K562 (cell line): Measurements from ENCODE around the gene METRN. TPM values are rescaled to one million over a fixed set of nuclear protein-coding genes. Genes with fewer than 3 reads are reported as not detected.
A peak's percentile ranks its signal among the peaks of the same experiment; 100 is the strongest.

ENCODE experiments used
- ARID2 ChIP-seq: fragments of 450-650 bp; IDR thresholded peaks from 2 replicates; pipeline ENCODE4 v1.6.1; 2017; ENCODE audit warnings: antibody characterized with exemption, mild to moderate bottlenecking
- CREBBP ChIP-seq: IDR thresholded peaks from one replicate; pipeline ENCODE4 v1.6.1; 2012; ENCODE audit warnings: low read depth, mild to moderate bottlenecking, control low read depth, inconsistent platforms, low read length
- HDAC6 ChIP-seq: IDR thresholded peaks from 2 replicates; pipeline ENCODE4 v1.6.1; 2012; ENCODE audit warnings: low read depth, mild to moderate bottlenecking, control low read depth, inconsistent platforms, low read length, moderate library complexity
- HNRNPK ChIP-seq: fragments of 200-400 bp; formaldehyde crosslinking; IDR thresholded peaks from one replicate; pipeline ENCODE4 v1.6.1; 2018; ENCODE audit warnings: mild to moderate bottlenecking, low read depth, low read length; ENCODE audit not compliant: poor library complexity, severe bottlenecking
- IRF2 ChIP-seq: sonication (generic); formaldehyde crosslinking; IDR thresholded peaks from 2 replicates; pipeline ENCODE4 v1.8.1; 2022; ENCODE audit warnings: mild to moderate bottlenecking, missing genetic modification reagents
- KLF13 ChIP-seq: fragments of 450-650 bp; IDR thresholded peaks from 2 replicates; pipeline ENCODE4 v1.6.1; 2016; ENCODE audit warnings: missing genetic modification characterization, low read depth, mild to moderate bottlenecking, missing compliant biosample characterization, moderate library complexity, borderline replicate concordance
- MYBL2 ChIP-seq, 2 experiments: fragments of 450-650 bp in 1 of 2; sonication (generic) in 1 of 2; formaldehyde crosslinking in 1 of 2; IDR thresholded peaks; 2 replicates each; pipeline versions ENCODE4 v1.6.1 to v1.8.1; 2017 to 2022; ENCODE audit warnings: borderline replicate concordance in 1 of 2, inconsistent platforms in 1 of 2, low read depth in 1 of 2, mild to moderate bottlenecking in 1 of 2, missing genetic modification reagents in 1 of 2, moderate library complexity in 1 of 2
- NFRKB ChIP-seq: fragments of 450-650 bp; IDR thresholded peaks from 2 replicates; pipeline ENCODE4 v1.6.1; 2016; ENCODE audit warnings: low read depth
- PHTF2 ChIP-seq: fragments of 250-450 bp; sonication (Bioruptor Pico); IDR thresholded peaks from 2 replicates; pipeline ENCODE4 v1.5.0; 2021; ENCODE audit warnings: mild to moderate bottlenecking
- RBFOX2 ChIP-seq: fragments of 200-400 bp; formaldehyde crosslinking; IDR thresholded peaks from 2 replicates; pipeline ENCODE4 v1.6.1; 2017; ENCODE audit warnings: low read depth, mild to moderate bottlenecking, low read length, moderate library complexity
- SAP30 ChIP-seq: fragments of 200-600 bp; sonication (generic); IDR thresholded peaks from 2 replicates; pipeline ENCODE4 v1.6.1; 2012; ENCODE audit warnings: borderline replicate concordance, low read depth, mild to moderate bottlenecking, moderate library complexity, low read length, control low read depth, inconsistent platforms; ENCODE audit not compliant: insufficient read depth, poor library complexity, severe bottlenecking
- STAT5A ChIP-seq: IDR thresholded peaks from 2 replicates; pipeline ENCODE4 v1.6.1; 2012; ENCODE audit warnings: low read length, inconsistent platforms, borderline replicate concordance
- THAP12 ChIP-seq: fragments of 250-450 bp; sonication (Bioruptor Pico); IDR thresholded peaks from 2 replicates; pipeline ENCODE4 v1.9.0; 2021; ENCODE audit warnings: mild to moderate bottlenecking, inconsistent platforms
- TOE1 ChIP-seq, 2 experiments: fragments of 450-650 bp in 1 of 2; sonication (generic) in 1 of 2; formaldehyde crosslinking in 1 of 2; IDR thresholded peaks; 2 replicates each; pipeline versions ENCODE4 v1.7.1 to v1.8.0; 2016 to 2022; ENCODE audit warnings: borderline replicate concordance in 2 of 2, mild to moderate bottlenecking in 2 of 2, antibody characterized with exemption in 1 of 2, inconsistent platforms in 1 of 2, low read depth in 1 of 2, missing genetic modification reagents in 1 of 2, moderate library complexity in 1 of 2
- USF1 ChIP-seq: sonication (generic); formaldehyde crosslinking; IDR thresholded peaks from 2 replicates; pipeline ENCODE4 v1.9.0; 2022; ENCODE audit warnings: mild to moderate bottlenecking, missing genetic modification reagents
- ZBED1 ChIP-seq: IDR thresholded peaks from 2 replicates; pipeline ENCODE4 v1.6.1; 2014
- ZNF124 ChIP-seq: sonication (generic); formaldehyde crosslinking; IDR thresholded peaks from 2 replicates; pipeline ENCODE4 v1.8.1; 2022; ENCODE audit warnings: missing genetic modification reagents
- ZNF133 ChIP-seq: fragments of 250-450 bp; sonication (Bioruptor Pico); IDR thresholded peaks from 2 replicates; pipeline ENCODE4 v1.4.0; 2020; ENCODE audit warnings: mild to moderate bottlenecking
- ZNF511 ChIP-seq: sonication (generic); formaldehyde crosslinking; IDR thresholded peaks from 2 replicates; pipeline ENCODE4 v1.8.0; 2022; ENCODE audit warnings: mild to moderate bottlenecking, missing genetic modification reagents
- ZNF76 ChIP-seq: fragments of 250-450 bp; sonication (Bioruptor Pico); IDR thresholded peaks from 2 replicates; pipeline ENCODE4 v1.4.0; 2020; ENCODE audit warnings: mild to moderate bottlenecking, moderate library complexity, borderline replicate concordance
- polyA plus RNA-seq, 8 experiments: library from polyadenylated mRNA; depleted of rRNA in 4 of 8; stranded (reverse) in 5 of 8; unstranded in 3 of 8; fragments of >200 nt; fragmentation: Nextera tagmentation in 2 of 8; fragmentation: Illumina TruSeq in 1 of 8; extraction: Ambion mirVana in 2 of 8; extraction: Trizol in 1 of 8; gene quantifications; 2 replicates each; pipeline versions ENCODE4 v1.2.1 to v1.2.3, GENCODE V29; 2011 to 2014; ENCODE audit warnings: inconsistent platforms in 1 of 8, missing spikeins in 1 of 8
- total RNA-seq, 7 experiments: library from RNA; depleted of rRNA in 6 of 7; stranded (reverse); fragments of >200 nt in 6 of 7; fragmentation: Illumina TruSeq in 2 of 7; extraction: Trizol in 2 of 7; gene quantifications; 2 replicates each; pipeline versions ENCODE4 v1.2.1 to v1.2.3, GENCODE V29; 2011 to 2021; ENCODE audit warnings: low replicate concordance in 1 of 7
- TF ChIP-seq, protein P1 (sequence below): fragments of 450-650 bp; formaldehyde crosslinking; IDR thresholded peaks from 2 replicates; pipeline ENCODE4 v1.4.0; 2020; ENCODE audit warnings: mild to moderate bottlenecking, mixed read lengths

The METRN gene
- total and polyA plus RNA-seq, 9 of the 15 experiments (the other 6 are each of a cell fraction or from before 2014, with no cell fraction given), result 0.20 to 89.8 (median 15.4) TPM

DNA sequence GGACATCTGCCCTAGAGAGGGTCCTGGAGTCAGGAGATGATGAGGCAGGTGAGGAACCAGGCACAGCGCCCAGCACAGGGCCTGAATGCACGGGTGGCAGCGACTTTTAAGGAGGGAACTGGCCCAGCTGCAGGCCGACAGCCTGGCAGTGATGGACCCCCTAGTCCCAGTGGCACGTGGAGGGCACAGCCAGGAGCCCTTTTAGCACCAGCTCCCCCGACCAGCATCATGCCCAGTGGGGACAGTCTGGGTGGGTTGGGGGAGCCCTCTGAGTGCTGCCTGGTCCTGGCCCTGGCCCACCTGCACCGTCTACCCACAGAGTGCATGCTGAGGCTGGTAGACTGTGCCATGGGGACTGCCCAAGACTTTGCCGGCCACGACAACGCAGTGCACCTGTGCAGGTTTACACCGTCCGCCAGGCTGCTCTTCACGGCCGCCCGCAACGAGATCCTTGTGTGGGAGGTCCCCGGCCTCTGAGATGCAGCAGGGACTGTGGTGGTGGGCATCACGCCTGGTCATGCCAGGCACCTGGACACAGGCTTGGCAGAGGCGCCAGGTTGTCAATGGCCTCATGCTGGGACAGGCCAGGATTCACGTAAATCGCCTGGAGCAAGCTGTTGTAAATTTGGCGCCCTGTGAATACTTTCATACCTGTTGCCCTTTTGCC is 47.7 kb upstream of the METRN start (continued):
- TF ChIP-seq SAP30 (no peak), HNRNPK (no peak), STAT5A (no peak), ARID2 (no peak), KLF13 (no peak), ZNF76 (CRISPR knock-in tag) (no peak), RBFOX2 (no peak), NFRKB (no peak), PHTF2 (CRISPR knock-in tag) (no peak), ZNF124 (CRISPR knock-in tag) (0 out of 2 replicates have a peak, but pooled peaks have one; percentile 75), MYBL2 (IDR thresholded peaks at IDR 0.05; ENCODE audit: low read depth) (no peak), MYBL2 (CRISPR knock-in tag; IDR thresholded peaks at IDR 0.05; ENCODE audit: borderline replicate concordance) (peak; percentile 44; the same call in 1 of the 2 replicates), HDAC6 (no peak), CREBBP (no peak), ZNF133 (no peak), IRF2 (CRISPR knock-in tag) (peak; percentile 86), TOE1 (IDR thresholded peaks at IDR 0.05; ENCODE audit: borderline replicate concordance) (no peak), TOE1 (CRISPR knock-in tag; IDR thresholded peaks at IDR 0.05; ENCODE audit: borderline replicate concordance, low read depth) (no peak), THAP12 (0 out of 2 replicates have a peak, but pooled peaks have one; percentile 9), ZBED1 (no peak), ZNF511 (CRISPR knock-in tag) (no peak), USF1 (CRISPR knock-in tag) (peak; percentile 24)
- TF ChIP-seq, protein P1, sequence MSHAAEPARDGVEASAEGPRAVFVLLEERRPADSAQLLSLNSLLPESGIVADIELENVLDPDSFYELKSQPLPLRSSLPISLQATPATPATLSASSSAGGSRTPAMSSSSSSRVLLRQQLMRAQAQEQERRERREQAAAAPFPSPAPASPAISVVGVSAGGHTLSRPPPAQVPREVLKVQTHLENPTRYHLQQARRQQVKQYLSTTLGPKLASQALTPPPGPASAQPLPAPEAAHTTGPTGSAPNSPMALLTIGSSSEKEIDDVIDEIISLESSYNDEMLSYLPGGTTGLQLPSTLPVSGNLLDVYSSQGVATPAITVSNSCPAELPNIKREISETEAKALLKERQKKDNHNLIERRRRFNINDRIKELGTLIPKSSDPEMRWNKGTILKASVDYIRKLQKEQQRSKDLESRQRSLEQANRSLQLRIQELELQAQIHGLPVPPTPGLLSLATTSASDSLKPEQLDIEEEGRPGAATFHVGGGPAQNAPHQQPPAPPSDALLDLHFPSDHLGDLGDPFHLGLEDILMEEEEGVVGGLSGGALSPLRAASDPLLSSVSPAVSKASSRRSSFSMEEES (CRISPR knock-in tag), result no peak
